ENCODE data around the gene USH1C.

USH1C gene

GRCh38 chr11:17504330-17505107, 39.7 kb downstream of the USH1C start:
- peak; percentile 54 for DNase-seq (ENCODE audit: low spot score)

DNA sequence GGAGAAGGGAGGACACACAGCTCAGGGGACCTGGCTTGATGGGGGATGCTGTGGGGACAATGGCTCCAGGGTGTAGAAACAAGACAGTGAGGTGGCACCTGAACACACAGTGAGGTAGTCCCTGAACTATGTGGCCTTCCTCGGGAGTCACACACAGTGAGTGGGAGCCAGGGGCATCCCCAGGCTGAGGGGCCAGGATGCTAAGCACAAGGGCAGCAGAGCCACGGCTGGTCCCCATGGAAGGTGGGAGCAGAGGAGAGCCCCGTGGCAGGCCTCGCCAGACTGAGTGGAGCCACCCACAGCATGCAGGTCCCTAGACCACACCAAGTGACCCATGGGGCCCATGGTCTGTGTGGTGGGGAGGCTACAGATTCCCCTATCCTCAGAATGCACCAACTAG, 41.6 kb downstream of the USH1C start:
- no peak for DNase-seq (ENCODE audit: low spot score)

GRCh38 chr11:17500673-17501072, 43.5 kb downstream of the USH1C start:
- DNase-seq (ENCODE audit: low spot score) = no peak

DNA sequence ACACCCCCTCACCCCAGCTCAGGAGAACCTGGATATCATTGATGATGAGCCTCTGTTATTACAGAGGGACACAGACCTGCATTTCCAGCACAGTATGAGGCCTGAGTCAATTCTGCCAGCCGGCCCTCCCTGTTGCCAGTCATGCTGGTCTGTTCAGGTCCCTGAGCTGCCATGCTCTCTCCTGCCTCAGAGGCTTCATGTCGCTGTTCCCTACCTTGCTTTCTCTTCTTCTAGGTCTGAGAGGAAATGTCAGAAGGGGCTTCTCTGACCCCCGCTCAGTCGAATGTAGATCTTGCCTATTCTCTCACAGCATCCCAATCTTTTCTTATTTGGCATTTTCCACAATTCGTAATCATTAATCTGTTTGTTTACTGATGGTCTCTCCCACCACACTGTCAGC, 45.7 kb downstream of the USH1C start:
- peak; percentile 52 for DNase-seq (ENCODE audit: low spot score)

DNA sequence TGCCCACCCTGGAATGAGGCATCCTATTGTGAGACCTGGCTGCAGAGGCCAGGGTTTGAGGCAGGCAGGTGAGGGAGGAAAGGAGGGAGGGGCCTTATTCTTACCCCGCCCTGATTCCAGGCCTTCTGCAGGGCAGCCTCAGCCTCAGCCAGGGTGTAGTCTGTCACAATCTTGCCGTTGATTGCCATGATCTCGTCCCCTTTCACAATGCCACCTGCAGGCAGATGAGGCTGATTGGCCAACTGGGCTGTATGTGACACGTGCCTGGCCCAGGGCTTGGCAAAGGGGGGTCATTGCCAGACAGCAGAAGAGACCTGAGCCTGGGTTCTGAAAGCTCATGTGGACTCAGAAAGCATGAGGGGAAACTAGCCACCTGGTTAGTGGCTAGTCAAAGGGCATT, 46.2 kb downstream of the USH1C start:
- no peak for DNase-seq (ENCODE audit: low spot score)

DNA sequence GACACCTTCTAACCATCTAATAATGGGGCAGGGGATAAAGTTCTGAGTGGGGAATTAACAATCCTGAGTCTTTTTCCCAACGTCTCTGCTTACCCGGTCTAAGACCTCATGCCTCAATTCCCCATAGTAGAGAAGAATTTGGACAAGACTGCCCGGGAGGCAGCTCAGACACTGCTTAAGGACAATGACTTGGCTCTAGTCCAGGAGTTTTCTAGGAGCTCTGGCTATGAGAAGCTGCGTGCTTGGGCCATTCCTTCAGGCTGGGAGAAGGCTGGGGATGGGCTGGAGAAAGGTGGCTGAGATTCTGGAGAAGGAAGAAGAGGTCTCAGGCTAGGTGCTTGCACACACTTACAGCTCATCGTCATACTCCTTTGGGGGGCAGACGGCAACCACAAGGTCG, 47.8 kb downstream of the USH1C start:
- DNase-seq (ENCODE audit: low spot score) = no peak

DNA sequence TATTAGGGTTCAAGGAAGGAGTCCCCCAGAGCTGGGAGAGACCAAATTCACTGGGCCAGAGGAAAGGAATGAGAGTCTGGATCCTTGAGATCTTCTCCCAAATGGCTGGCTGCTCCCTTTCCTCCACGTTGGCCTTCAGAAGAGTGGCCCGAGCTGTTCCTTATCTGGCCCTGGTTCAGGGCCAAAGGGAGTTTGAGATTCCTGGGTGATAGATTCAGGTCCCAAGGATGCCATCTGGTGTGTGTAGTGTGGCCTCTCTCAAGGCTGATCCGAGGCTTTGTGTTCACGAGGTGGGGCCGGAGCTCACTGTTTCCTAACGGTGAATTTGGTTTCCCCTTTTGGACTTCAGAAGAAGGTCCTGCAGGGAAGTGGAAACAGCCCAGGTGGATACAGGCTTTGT, 50.2 kb downstream of the USH1C start:
- no peak for DNase-seq (ENCODE audit: low spot score)

- no peak for DNase-seq (ENCODE audit: low spot score)
Measured at GRCh38 chr11:17490938-17491337, 53.3 kb downstream of the USH1C start.

GRCh38 chr11:17490232-17490631, 54.0 kb downstream of the USH1C start:
- DNase-seq (ENCODE audit: low spot score) = no peak

DNA sequence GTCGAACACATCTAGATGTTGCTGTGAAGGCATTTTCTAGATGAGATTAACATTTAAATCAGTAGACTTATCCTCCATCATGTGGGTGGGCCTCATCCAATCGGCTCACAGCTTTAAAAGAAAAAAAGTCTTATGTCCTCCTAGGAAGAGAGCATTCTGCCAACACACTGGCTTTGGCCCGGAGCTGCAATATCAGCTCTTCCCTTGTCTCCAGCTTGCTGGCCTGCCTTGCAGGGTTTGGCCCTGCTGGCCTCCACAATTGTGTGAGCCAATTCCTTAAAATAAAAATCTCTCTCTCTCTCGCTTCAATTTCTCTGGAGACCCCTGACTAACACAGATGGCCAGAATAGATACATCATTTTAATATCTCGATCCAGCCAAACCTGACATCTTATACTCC, 54.5 kb downstream of the USH1C start:
- no peak for DNase-seq (ENCODE audit: low spot score)

GRCh38 chr11:17488563-17488962, 55.7 kb downstream of the USH1C start:
- DNase-seq (ENCODE audit: low spot score) = no peak

DNA sequence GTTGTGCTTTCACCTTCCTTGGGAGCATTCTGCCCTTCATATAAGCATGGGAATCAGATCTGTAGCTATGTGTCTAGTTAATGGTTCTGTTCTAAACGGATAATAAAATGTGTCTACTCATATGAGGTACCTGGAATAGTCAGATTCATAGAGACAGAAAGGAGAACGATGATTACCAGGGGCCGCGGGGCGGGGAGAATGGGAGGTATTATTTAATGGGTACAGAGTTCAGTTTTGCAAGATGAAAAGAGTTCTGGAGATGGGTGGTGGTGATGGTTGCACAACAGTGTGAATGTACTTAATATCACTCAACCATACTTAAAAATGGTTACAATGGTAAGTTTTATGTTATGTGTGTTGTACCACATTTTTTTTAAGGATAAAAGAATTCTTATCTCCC, 57.6 kb downstream of the USH1C start:
- DNase-seq (ENCODE audit: low spot score) = no peak

DNA sequence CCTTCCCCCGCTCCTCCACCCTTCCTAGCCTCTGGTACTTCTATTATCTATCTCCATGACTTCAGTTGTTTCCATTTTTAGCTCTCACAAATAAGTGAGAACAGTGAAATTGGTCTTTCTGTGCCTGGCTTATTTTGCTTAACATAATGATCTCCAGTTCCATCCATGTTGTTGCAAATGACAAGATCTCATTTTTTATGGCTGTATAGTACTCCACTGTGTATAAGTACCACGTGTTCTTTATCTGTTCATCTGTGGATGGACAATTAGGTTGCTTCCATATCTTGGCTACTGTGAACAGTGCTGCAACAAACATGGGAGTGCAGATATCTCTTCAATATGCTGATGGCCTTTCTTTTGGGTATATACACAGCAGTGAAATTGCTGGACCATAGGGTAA, 60.7 kb downstream of the USH1C start:
- no peak for DNase-seq (ENCODE audit: low spot score)

DNA sequence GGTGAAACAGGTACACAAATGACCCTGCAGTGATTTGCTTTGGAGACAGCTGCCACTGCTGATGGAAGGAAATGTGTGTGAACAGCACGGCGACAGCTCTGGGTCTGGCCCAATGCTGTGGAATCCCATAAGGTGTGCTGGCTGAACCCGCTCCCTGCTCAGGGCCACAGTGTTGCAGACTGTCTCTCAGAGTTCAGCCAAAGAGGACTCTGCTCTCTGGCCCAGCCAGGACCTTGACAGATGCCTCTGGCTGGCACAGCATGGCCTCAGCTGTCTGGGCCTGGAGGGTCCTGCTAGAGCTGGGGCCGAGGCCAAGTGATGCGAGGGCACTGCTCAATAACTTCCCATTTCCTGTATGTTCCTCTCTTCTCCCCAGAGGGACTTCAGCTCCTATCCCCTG, 62.3 kb downstream of the USH1C start:
- no peak for DNase-seq (ENCODE audit: low spot score)

DNA sequence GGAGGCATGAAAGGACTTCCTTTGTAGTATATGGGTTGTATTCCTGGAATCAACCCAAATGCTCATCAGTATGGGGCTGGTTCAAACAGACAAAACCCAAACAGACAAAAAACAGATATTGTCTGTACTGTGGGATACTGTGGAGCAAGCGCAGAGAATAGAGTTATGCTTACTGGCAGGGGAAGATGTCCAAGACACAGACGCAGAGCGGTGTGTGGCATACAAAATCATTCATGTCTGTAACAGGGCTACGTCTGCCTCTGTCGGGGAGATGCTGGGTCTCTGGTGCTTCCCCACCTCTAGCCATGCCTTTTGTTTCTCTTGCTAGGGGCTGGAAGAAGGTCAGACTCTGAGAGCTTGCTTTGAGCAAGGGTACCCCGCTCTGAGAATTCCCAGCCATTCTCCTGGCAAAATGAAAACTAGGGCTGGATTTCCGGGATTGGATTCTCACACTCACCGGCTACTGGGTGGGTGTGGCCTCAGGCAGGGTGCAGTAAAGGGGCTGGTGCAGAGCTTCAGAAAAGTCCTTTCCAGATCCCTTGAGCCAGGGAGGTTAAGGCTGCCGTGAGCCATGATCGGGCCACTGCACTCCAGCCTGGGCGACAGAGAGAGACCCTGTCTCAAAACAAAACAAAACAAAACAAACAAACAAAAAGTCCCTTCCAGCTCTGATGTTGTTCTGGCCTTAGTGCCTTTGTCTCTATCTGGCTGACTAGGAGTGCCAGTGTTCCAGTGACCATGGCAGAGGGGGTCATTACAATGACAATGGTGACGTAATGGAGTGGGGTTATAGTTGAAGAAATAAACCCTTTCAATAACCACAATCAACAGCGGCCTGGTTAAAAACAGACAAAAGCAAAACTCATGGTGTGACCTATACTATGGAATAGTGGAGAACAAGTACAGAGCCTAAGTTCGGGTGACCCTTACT, 64.7 kb downstream of the USH1C start:
- no peak for DNase-seq (ENCODE audit: low spot score)

- DNase-seq (ENCODE audit: low spot score) = no peak
Measured at GRCh38 chr11:17478070-17478469, 66.1 kb downstream of the USH1C start.

GRCh38 chr11:17477361-17477760, 66.9 kb downstream of the USH1C start:
- no peak for DNase-seq (ENCODE audit: low spot score)

DNA sequence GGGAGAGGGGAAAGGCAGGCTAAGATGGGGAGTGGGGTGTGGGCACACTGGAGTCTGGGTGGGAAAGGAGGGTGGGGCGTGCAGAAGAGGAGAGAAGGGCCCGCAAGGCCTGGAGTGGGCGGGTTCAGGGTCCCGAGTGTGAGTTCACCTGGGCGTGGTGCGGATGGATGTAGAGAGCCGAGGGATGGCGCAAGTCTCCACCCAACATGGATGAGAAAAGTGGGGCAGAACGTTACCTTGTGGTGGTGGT, 67.2 kb downstream of the USH1C start:
- no peak for DNase-seq (ENCODE audit: low spot score)

DNA sequence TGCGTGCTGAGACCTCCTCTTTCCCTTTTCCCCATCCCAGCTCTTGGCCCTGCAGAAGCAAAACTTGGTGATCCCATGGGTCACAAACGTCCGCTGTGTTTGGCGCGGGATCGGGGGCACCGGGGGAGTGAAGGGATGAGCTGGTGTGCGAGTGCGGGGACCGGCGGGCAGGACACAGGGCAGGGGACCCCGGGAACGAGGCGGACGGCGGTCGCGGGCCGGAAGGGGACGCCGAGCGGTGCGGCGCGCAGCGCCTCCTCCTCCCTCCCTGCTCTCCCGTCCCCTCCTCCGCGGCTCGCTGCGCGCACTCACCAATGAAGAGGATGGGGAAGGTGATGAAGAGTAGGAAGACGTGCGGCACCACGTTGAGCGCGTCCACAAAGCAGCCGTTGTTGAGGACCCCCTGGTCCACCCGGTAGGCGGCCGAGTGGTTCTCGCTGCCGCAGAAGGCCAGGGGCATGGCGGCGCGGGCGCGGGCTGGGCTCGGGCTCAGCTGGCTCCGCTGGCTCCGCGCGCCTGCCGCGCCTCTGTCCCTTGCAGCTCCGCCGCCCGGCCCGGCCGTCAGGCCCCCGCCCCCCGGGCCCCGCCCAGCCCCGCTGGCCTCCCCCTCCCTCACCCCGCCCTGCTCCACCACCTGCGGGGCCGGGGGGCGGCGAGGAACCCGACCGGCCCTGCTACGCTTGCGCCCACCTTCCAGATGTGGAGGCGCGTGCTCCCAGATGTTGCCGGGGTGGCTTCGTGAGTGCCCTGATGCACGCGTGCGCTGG, 67.7 kb downstream of the USH1C start, which contains the start of gene ABCC8:
Gene ABCC8, minus strand, starts transcription at position 529 of the 767 bp plus-strand sequence. Its CDS starts 69 bp downstream, at position 460.
- DNase-seq (ENCODE audit: low spot score) = no peak

DNA sequence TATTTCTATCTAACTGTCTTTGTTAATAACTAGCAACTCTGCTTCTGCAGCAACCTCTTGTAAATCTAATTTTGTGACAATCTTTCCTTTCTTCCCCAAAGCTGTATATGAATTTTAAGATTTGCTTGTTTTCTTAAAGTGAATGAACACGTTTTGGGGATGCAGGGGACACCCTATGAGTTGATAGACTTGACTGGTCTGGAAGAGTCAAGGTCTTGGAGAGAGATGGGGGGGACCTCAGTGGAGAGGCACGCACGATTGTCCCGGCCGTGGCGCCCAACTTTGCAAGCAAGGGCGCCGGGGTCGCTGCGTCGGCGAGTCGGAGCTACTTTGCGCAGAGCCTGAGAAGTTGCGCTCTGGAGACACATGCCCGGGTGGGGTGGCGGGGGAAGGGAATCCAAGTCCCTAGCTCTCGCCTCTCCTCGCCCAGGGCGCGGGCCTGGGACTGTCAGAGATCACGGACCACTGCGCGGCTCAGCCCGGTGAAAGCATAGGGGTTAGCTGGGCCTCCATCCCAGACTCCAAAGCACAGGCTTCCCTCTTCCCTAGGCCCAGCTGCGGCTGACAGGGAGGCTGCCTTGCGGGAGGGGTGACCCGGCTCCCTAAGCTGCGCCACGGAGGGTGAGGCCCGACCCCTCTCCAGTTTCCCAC, 68.4 kb downstream of the USH1C start:
- no peak for DNase-seq (ENCODE audit: low spot score)

DNA sequence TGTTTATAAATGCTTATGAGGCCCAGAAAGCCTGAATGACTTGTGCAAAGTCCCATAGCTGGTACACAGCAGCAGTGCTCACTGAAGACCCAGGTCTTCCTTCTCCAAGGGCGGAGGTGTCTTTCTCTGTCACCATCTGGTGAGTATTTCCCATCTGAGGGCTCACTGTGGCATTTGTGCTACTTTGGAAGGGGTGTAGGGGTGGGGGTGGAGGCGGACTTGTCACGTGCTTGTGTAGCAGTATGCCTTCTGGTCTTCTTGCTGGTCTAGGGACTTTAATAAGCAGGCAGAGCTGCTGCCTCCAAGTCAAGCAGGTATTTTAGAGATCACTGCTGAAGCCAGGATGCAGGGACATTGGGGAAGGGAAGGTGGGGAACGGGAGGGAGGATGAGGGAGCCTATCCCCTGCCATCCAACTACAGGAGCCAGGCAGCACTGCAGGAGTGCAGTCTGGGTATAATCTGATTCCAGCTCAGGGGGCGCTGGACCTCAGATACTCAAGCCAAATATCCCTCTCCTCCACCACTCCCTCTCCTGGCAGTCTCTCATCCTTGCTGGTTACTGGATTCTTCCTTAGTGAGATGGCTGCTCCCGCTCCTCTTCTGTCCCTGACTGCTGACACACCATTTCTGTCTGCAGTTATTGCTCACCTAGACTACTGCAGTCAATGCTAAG, 71.0 kb downstream of the USH1C start:
- DNase-seq (ENCODE audit: low spot score) = peak; percentile 44

DNA sequence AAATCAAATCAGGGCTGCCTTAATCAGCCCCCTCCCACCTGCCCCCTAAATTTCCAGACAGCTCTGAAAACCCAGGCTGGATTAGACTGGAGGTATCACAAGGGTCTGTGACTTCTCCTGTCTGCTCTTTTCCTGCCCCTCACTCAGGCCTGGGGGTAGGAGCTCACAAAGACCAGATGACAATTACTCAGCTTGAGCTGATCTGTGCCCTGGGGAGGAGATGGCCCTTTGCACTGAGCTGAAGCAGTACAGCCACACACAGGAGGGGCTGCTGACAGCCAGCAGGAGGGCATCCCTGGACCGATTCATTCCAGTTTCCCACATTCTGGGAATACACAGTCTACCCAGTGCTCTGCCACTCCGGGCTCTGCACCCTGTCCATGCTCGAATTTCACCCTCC, 71.7 kb downstream of the USH1C start:
- DNase-seq (ENCODE audit: low spot score) = no peak
